Brain microvascular endothelial cell (primary cell): ENCODE results near the gene SCN11A.
A peak's percentile ranks its signal among the peaks of the same experiment; 100 is the strongest.

Experiments used
- DNase-seq: peaks from one replicate; pipeline ENCODE4 v3.0.0-alpha.2; 2020
- H3K27ac ChIP-seq: fragments of 250-450 bp; sonication (Bioruptor Pico); 2 replicates; pipeline ENCODE4 v1.5.1; 2020; ENCODE audit warnings: mild to moderate bottlenecking, moderate library complexity
- H3K27me3 ChIP-seq: fragments of 250-450 bp; sonication (Bioruptor Pico); replicated peaks from 2 replicates; pipeline ENCODE4 v1.5.1; 2020; ENCODE audit warnings: mild to moderate bottlenecking
- H3K36me3 ChIP-seq: fragments of 250-450 bp; sonication (Bioruptor Pico); replicated peaks from 2 replicates; pipeline ENCODE4 v1.5.1; 2020; ENCODE audit warnings: mild to moderate bottlenecking
- H3K4me3 ChIP-seq: 2 replicates; pipeline ENCODE4 v1.5.1; 2011; ENCODE audit warnings: low read depth, mild to moderate bottlenecking, control low read depth, low read length, moderate library complexity
- in situ Hi-C: cut with HindIII; loops from 2 replicates; pipeline ENCODE4 v1.10.0; 2017; ENCODE audit warnings: low sequenced_read_pairs, low pct_ligation_motif_present
- TF ChIP-seq, protein P1 (sequence below): IDR thresholded peaks from 2 replicates; pipeline ENCODE4 v1.5.1; 2011; ENCODE audit warnings: low read depth, mild to moderate bottlenecking, moderate library complexity, low read length, control low read depth, inconsistent platforms; ENCODE audit errors: missing control alignments

The SCN11A gene

DNA sequence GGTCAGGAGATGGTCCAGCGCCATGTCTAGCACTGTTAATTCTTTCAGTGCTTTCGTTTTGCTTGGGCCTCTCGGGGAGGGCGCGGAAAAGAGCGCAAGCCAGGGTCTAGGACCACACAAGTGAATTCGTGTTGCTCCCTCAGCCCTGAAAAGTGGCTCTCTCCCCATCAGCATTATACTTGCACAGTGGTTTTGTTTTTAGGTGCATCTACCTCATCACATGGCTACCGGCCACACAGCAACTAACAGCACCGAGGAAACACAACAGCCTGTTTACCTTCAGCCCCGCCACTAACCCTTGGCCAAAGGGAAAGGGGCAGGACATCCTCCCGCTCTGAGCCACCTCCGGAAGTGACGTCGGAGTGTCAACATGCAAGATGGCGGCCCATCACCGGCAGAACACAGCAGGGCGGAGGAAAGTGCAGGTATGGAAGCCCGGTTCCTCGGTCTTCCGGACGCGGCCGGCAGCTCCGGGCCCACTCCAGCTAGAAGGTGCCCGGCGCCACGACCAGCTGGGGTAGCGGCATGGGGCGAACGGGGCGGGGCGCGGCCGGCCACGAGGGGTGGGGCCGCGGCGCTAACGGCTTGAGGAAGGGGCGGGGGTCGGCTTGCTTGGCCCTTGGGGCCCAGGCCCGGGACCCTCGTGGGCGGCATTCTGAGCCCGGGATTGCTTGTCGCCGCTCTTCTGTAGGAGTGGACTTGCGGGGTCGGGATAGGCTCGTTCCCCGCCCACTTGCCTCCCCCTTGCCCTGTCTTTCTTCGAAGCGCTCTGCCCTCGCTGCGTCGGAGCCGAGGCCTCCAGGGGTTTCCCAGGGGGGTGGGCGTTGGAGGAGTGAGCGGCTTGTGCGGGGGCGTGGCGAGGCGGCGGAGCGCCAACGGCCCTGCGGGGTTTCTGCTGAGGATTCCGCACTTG, at the start of gene SCN11A, which contains the start of gene WDR48:
Gene SCN11A, minus strand, starts transcription at position 296 of the 913 bp plus-strand sequence. CDS start 101,582 bp downstream, outside the sequence.
Gene WDR48, plus strand, starts transcription at position 368 of the 913 bp plus-strand sequence. Its CDS starts 10 bp downstream, at position 378.
- peak within 1 kb of the TSS; percentile 72 for H3K4me3 ChIP-seq

DNA sequence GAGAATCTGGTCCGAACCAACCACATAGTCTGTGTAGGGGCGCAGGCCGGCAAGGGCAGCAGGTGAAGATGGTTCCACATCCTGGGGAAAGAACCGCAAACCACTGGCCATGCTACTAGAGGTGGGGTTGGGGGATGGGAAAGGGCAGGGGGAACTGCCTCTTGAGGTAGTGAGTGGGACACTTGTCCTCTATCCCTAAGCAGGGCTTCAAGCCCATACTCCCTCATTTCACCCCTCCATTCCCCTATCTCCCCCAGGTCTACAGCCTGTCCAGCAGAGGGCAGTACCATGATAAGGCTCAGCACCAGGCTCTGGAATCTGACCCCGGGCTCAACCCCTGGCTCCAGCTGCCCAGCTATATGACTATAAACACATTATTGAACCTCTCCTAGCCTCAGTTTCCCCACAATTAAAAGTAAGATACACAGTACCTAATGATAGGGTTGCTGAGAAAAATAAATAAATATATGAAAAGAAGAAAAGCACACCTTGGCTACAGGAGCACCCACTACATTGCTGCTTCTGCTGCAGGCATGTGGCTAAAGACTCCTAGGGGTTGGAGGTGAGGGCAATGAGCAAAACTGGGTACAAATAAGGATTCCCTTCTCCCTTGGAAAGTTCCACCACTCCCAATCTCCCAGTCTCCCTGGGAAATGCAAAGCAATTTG, 49.4 kb upstream of the SCN11A start:
- H3K36me3 ChIP-seq: peaks cover 34% of the 10 kb centered on the region

More for the DNA sequence above, at the start of gene SCN11A, which contains the start of gene WDR48:
- TF ChIP-seq, protein P1, sequence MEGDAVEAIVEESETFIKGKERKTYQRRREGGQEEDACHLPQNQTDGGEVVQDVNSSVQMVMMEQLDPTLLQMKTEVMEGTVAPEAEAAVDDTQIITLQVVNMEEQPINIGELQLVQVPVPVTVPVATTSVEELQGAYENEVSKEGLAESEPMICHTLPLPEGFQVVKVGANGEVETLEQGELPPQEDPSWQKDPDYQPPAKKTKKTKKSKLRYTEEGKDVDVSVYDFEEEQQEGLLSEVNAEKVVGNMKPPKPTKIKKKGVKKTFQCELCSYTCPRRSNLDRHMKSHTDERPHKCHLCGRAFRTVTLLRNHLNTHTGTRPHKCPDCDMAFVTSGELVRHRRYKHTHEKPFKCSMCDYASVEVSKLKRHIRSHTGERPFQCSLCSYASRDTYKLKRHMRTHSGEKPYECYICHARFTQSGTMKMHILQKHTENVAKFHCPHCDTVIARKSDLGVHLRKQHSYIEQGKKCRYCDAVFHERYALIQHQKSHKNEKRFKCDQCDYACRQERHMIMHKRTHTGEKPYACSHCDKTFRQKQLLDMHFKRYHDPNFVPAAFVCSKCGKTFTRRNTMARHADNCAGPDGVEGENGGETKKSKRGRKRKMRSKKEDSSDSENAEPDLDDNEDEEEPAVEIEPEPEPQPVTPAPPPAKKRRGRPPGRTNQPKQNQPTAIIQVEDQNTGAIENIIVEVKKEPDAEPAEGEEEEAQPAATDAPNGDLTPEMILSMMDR: no peak
- no peaks in the 10 kb centered on the region for H3K36me3 ChIP-seq
- in situ Hi-C loops: no loop called here
- no peaks in the 10 kb centered on the region for H3K27me3 ChIP-seq
- H3K27ac ChIP-seq: peak within 1 kb of the TSS; percentile 86
- DNase-seq: peak; percentile 91

DNA sequence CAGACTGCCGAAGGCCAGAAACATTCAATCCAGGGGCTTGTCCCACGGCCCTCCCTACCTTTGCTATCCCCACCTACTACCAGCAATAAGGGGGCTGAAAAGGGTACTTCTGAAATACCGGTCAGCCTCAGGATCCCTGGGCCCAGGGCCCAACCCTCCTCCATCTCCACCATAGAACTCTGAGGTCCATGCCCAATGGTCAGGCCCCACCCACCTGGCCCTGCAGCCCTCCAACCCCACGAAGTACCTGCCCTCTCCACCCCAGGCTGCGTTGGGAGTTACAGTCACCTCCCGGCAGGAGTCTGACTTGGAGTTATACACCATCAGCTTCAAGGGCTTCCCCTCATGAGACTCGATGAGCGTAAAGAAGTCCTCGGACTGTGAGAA, 48.7 kb upstream of the SCN11A start:
- TF ChIP-seq, protein P1: no peak
- Histone ChIP-seq H3K27ac (no peak overlapping the region), H3K27me3 (no peaks in the 10 kb centered on the region), H3K4me3 (no peak overlapping the region), H3K36me3 (peaks cover 36% of the 10 kb centered on the region)
- no peak for DNase-seq
- in situ Hi-C loops: loop anchor here (25.0 kb wide), 1 partner anchor 187 kb away; the partner anchor contains the start of gene CX3CR1

More for the DNA sequence above, 49.4 kb upstream of the SCN11A start:
- in situ Hi-C loops: loop anchor here (25.0 kb wide), 1 partner anchor 186 kb away; the partner anchor contains the start of gene CX3CR1
- Histone ChIP-seq H3K4me3 (no peak overlapping the region), H3K27ac (no peak overlapping the region), H3K27me3 (no peaks in the 10 kb centered on the region)
- no peak for DNase-seq
- TF ChIP-seq, protein P1: peak; percentile 86

DNA sequence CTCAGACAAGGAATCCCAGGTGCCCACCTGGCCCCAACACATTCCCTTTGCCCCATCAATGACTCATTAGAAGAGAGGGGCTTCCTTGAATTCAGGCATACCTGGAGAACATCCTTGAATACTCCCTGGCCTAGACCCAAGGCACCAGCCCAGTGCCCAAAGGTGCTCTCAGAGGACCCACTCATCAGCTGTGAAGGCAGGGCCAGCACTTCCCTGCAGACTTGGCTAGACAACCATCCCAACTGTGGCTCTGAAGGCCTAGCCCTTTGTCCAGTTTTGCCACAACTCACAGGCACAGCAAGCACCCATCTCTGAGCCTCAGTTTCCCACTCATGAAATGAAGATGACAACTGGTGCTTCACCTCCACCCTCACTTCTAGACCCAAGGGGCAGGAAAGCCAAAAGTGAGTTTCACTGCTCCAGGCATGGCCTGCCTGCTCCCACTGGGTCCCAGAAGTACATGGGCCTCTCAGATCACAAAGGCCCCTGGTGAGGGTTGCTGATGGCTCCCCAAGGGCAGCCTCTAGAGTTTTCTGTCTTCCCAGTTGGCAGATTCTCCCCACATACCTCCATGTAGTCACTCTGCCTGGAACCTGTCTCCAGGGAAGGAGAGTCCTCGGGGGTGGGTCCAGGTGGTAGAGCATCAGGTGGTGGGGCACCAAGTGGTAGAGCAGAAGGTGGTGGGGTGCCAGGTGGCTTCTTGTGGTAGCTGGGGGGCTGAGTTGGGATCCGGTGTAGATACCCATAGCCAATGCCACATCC, 48.2 kb upstream of the SCN11A start:
- DNase-seq: no peak
- TF ChIP-seq, protein P1: no peak
- Histone ChIP-seq H3K27me3 (no peaks in the 10 kb centered on the region), H3K4me3 (no peak overlapping the region), H3K27ac (no peak overlapping the region), H3K36me3 (peaks cover 36% of the 10 kb centered on the region)
- in situ Hi-C loops: loop anchor here (25.0 kb wide), 1 partner anchor 187 kb away; the partner anchor contains the start of gene CX3CR1

DNA sequence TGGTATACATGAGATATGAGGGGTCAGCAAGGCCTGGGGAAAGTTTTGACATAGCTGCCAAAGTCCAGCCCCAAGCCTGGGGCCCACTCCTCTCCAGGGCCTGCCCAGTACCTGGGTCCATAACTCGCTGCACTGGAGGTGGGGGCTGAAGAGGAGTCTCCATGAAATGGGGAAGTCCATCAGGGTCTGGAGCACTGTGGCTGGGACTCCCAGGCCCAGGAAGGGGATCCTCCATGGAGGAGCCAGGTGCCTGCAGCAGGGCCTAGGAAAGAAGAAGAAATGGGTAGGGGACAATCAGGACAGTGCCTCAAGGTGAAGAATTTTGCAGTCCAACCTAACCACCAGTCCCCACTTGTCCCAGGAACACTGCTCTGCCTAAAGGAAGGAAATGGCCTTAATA, 47.5 kb upstream of the SCN11A start:
- Histone ChIP-seq H3K27me3 (no peaks in the 10 kb centered on the region), H3K27ac (no peak overlapping the region), H3K4me3 (no peak overlapping the region), H3K36me3 (peaks cover 42% of the 10 kb centered on the region)
- no peak for DNase-seq
- TF ChIP-seq, protein P1: no peak
- in situ Hi-C loops: no loop called here
